ENCODE results near the gene MBD3. TPM values are rescaled to one million over a fixed set of nuclear protein-coding genes. Genes with fewer than 3 reads are reported as not detected.
A peak's percentile ranks its signal among the peaks of the same experiment; 100 is the strongest.

The MBD3 gene
- total RNA-seq, 2 experiments from 2014 or later: 58.1 to 63.7 TPM

GRCh38 chr19:1574354-1575136, 18.1 kb downstream of the MBD3 start:
- no peaks in the 10 kb centered on the region for H3K4me1 Mint-ChIP-seq (ENCODE audit: low read depth)
- intact Hi-C loops (cut with micrococcal nuclease): no loop called here
- no peak overlapping the region for H3K27ac Mint-ChIP-seq
- CTCF ChIA-PET: interaction anchor here (0.5 kb wide), 1 partner anchor 294 kb away, joined by 3 read pairs; no protein-coding TSS in a partner anchor
- no peaks in the 10 kb centered on the region for H3K27me3 Mint-ChIP-seq (ENCODE audit: low read depth)
- DNase-seq: no peak
- H3K36me3 Mint-ChIP-seq (ENCODE audit: low read depth): no peaks in the 10 kb centered on the region
- no peak overlapping the region for H3K4me3 Mint-ChIP-seq
- H3K9me3 Mint-ChIP-seq: no peaks in the 10 kb centered on the region

GRCh38 chr19:1572795-1573194, 19.9 kb downstream of the MBD3 start:
- Mint-ChIP-seq H3K4me3 (no peak overlapping the region), H3K27me3 (ENCODE audit: low read depth) (no peaks in the 10 kb centered on the region), H3K27ac (no peak overlapping the region), H3K4me1 (ENCODE audit: low read depth) (no peaks in the 10 kb centered on the region), H3K36me3 (ENCODE audit: low read depth) (no peaks in the 10 kb centered on the region), H3K9me3 (no peaks in the 10 kb centered on the region)
- intact Hi-C loops (cut with micrococcal nuclease): no loop called here
- CTCF ChIA-PET: no interaction called here
- no peak for DNase-seq

- H3K4me1 Mint-ChIP-seq (ENCODE audit: low read depth): no peaks in the 10 kb centered on the region
- CTCF ChIA-PET: no interaction called here
- intact Hi-C loops (cut with micrococcal nuclease): no loop called here
- no peaks in the 10 kb centered on the region for H3K27me3 Mint-ChIP-seq (ENCODE audit: low read depth)
- no peaks in the 10 kb centered on the region for H3K9me3 Mint-ChIP-seq
- H3K27ac Mint-ChIP-seq: no peak overlapping the region
- H3K36me3 Mint-ChIP-seq (ENCODE audit: low read depth): no peaks in the 10 kb centered on the region
- no peak for DNase-seq
- H3K4me3 Mint-ChIP-seq: no peak overlapping the region
Measured at GRCh38 chr19:1571358-1571757, 21.3 kb downstream of the MBD3 start.

DNA sequence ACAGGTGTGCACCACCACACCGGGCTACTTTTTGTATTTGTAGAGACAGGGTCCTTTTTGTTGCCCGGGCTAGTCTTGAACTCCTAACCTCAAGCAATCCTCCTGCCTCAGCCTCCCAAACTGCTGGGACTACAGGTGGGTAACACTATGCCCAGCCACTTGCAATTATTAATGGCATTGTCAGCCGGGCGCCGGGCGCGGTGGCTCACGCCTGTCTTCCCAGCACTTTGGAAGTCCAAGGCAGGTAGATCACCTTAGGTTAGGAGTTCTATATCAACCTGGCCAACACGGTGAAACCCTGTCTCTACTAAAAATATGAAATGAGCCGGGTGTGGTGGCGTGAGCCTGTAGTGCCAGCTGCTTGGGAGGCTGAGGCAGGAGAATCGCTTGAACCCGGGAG, 21.8 kb downstream of the MBD3 start:
- Mint-ChIP-seq H3K4me3 (no peak overlapping the region), H3K9me3 (no peaks in the 10 kb centered on the region), H3K36me3 (ENCODE audit: low read depth) (no peaks in the 10 kb centered on the region), H3K4me1 (ENCODE audit: low read depth) (no peaks in the 10 kb centered on the region), H3K27me3 (ENCODE audit: low read depth) (no peaks in the 10 kb centered on the region), H3K27ac (no peak overlapping the region)
- intact Hi-C loops (cut with micrococcal nuclease): no loop called here
- CTCF ChIA-PET: interaction anchor here (0.5 kb wide), 1 partner anchor 94 kb away, joined by 9 read pairs; no protein-coding TSS in a partner anchor
- DNase-seq: no peak

DNA sequence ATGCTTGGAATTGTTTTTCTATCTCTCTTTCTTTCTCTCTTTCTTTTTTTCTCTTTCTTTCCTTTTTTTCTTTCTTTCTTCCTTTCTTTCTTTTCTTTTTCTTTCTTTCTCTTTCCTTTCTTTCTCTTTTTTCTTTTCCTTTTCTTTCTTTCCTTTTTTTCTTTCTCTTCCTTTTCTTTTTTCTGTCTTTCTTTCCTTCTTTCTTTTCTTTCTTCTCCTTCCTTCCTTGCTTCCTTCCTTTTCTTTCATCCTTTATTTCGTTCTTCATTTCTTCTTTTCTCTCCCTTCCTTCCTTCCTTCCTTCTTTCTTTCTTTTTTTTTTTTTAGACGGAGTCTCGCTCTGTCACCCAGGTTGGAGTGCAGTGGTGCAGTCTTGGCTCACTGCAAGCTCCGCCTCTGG, 22.7 kb downstream of the MBD3 start:
- Mint-ChIP-seq H3K27me3 (ENCODE audit: low read depth) (no peaks in the 10 kb centered on the region), H3K4me3 (no peak overlapping the region), H3K36me3 (ENCODE audit: low read depth) (no peaks in the 10 kb centered on the region), H3K27ac (no peak overlapping the region), H3K9me3 (no peaks in the 10 kb centered on the region), H3K4me1 (ENCODE audit: low read depth) (no peaks in the 10 kb centered on the region)
- CTCF ChIA-PET: no interaction called here
- no peak for DNase-seq
- intact Hi-C loops (cut with micrococcal nuclease): no loop called here

GRCh38 chr19:1568320-1569019, 24.2 kb downstream of the MBD3 start, which contains the start of gene MEX3D:
Gene MEX3D, minus strand, starts transcription at chr19:1568325. Its CDS starts 267 bp downstream, at chr19:1568058.
- Mint-ChIP-seq H3K27me3 (ENCODE audit: low read depth) (no peaks in the 10 kb centered on the region), H3K9me3 (no peaks in the 10 kb centered on the region), H3K4me3 (peak within 1 kb of the TSS; percentile 48), H3K4me1 (ENCODE audit: low read depth) (no peaks in the 10 kb centered on the region), H3K27ac (no peak within 1 kb of the TSS), H3K36me3 (ENCODE audit: low read depth) (no peaks in the 10 kb centered on the region)
- intact Hi-C loops (cut with micrococcal nuclease): no loop called here
- peak; percentile 79 for DNase-seq
- CTCF ChIA-PET: no interaction called here

DNA sequence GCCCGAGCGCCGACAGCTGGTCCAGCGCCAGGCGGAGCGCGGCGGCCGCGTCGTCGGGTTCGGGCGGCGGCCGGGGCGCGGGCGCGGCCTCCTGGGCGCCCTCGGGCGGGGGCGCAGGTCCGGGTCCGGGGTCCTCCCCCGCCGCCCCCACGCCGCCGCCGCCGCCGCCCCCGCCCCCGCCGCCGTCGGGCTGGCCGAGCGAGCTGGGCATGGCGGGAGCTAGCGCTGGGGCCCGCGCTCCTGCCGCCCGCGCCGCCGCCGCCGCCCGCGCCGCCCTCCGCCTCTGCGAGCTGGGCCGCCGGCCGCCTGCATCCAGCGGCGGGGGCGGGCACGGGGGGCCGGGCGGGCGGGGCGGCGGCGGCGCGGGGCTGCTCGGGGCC, 24.8 kb downstream of the MBD3 start:
- Mint-ChIP-seq H3K27me3 (ENCODE audit: low read depth) (no peaks in the 10 kb centered on the region), H3K9me3 (no peaks in the 10 kb centered on the region), H3K27ac (no peak overlapping the region), H3K36me3 (ENCODE audit: low read depth) (no peaks in the 10 kb centered on the region), H3K4me1 (ENCODE audit: low read depth) (no peaks in the 10 kb centered on the region), H3K4me3 (no peak overlapping the region)
- no peak for DNase-seq
- CTCF ChIA-PET: no interaction called here
- intact Hi-C loops (cut with micrococcal nuclease): no loop called here

GRCh38 chr19:1567116-1567847, 25.4 kb downstream of the MBD3 start:
- Mint-ChIP-seq H3K36me3 (ENCODE audit: low read depth) (no peaks in the 10 kb centered on the region), H3K9me3 (no peaks in the 10 kb centered on the region), H3K4me1 (ENCODE audit: low read depth) (no peaks in the 10 kb centered on the region), H3K27me3 (ENCODE audit: low read depth) (no peaks in the 10 kb centered on the region), H3K27ac (no peak overlapping the region), H3K4me3 (peak overlapping the region; percentile 48)
- intact Hi-C loops (cut with micrococcal nuclease): no loop called here
- DNase-seq: no peak
- CTCF ChIA-PET: no interaction called here

- CTCF ChIA-PET: no interaction called here
- no peak overlapping the region for H3K4me3 Mint-ChIP-seq
Measured at GRCh38 chr19:1566392-1567115, 26.1 kb downstream of the MBD3 start.

DNA sequence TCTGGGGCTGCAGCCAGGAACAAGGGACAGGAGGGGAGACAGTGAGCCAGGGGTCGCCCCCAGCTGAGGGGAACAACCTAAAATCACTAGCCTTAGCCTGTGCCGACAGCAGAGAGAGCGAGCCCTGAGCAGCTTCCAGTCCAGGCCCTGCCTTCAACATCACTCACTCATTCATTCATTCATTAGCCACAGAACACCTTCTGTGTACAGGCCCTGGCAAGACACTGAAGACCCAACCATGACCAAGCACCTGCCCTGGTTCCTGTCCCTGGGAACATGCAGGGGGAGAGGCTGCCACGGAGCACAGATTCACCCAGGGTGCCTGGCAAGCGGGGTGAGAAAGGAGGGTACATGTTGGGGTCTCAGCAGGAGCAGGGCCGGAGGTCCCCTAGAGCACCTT, 29.4 kb downstream of the MBD3 start:
- Mint-ChIP-seq H3K36me3 (ENCODE audit: low read depth) (no peaks in the 10 kb centered on the region), H3K4me3 (no peak overlapping the region), H3K27me3 (ENCODE audit: low read depth) (no peaks in the 10 kb centered on the region), H3K27ac (no peak overlapping the region), H3K4me1 (ENCODE audit: low read depth) (no peaks in the 10 kb centered on the region), H3K9me3 (no peaks in the 10 kb centered on the region)
- CTCF ChIA-PET: no interaction called here
- no peak for DNase-seq
- intact Hi-C loops (cut with micrococcal nuclease): no loop called here

More at GRCh38 chr19:1566392-1567115, 26.1 kb downstream of the MBD3 start:
- intact Hi-C loops (cut with micrococcal nuclease): no loop called here
- no peaks in the 10 kb centered on the region for H3K36me3 Mint-ChIP-seq (ENCODE audit: low read depth)
- no peak for DNase-seq
- H3K27me3 Mint-ChIP-seq (ENCODE audit: low read depth): no peaks in the 10 kb centered on the region
- H3K9me3 Mint-ChIP-seq: no peaks in the 10 kb centered on the region
- no peaks in the 10 kb centered on the region for H3K4me1 Mint-ChIP-seq (ENCODE audit: low read depth)
- H3K27ac Mint-ChIP-seq: no peak overlapping the region

- Mint-ChIP-seq H3K36me3 (ENCODE audit: low read depth) (no peaks in the 10 kb centered on the region), H3K4me3 (no peak overlapping the region), H3K27me3 (ENCODE audit: low read depth) (no peaks in the 10 kb centered on the region), H3K9me3 (no peaks in the 10 kb centered on the region), H3K4me1 (ENCODE audit: low read depth) (no peaks in the 10 kb centered on the region), H3K27ac (no peak overlapping the region)
- intact Hi-C loops (cut with micrococcal nuclease): no loop called here
- no peak for DNase-seq
- CTCF ChIA-PET: no interaction called here
Measured at GRCh38 chr19:1561236-1561842, 31.3 kb downstream of the MBD3 start.
